OCI-M1 (cell line): ENCODE results near the gene OMP.
A peak's percentile ranks its signal among the peaks of the same experiment; 100 is the strongest.
"Not testable (repeated sequence)": the region's sequence is repeated elsewhere in the genome, so short reads cannot be mapped to it uniquely, and the experiment has no call there.

Experiments
- DNase-seq: peaks from one replicate; lab custom pipeline; 2025; lab: John Stamatoyannopoulos, UW

Gene OMP

GRCh38 chr11:77102246-77103210, at the start of gene OMP:
TSS of gene OMP (plus strand) at chr11:77102840. CDS start at chr11:77102840, 0 bp downstream.
- DNase-seq, result no peak

GRCh38 chr11:77053217-77054015, 49.2 kb upstream of the OMP start:
- peak; percentile 68 for DNase-seq

GRCh38 chr11:77054084-77054483, 48.6 kb upstream of the OMP start:
- peak; percentile 69 for DNase-seq

GRCh38 chr11:77055101-77055561, 47.5 kb upstream of the OMP start:
- DNase-seq, result no peak

- no peak for DNase-seq
Observed at GRCh38 chr11:77055913-77056312, 46.7 kb upstream of the OMP start.

- DNase-seq, result no peak
Observed at GRCh38 chr11:77056814-77057402, 45.7 kb upstream of the OMP start.

- DNase-seq, result no peak
Observed at GRCh38 chr11:77057938-77058474, 44.6 kb upstream of the OMP start.

- DNase-seq, result no peak
Observed at GRCh38 chr11:77058900-77059299, 43.7 kb upstream of the OMP start.

- DNase-seq, result no peak
Observed at GRCh38 chr11:77059806-77060205, 42.8 kb upstream of the OMP start.

GRCh38 chr11:77060234-77060633, 42.4 kb upstream of the OMP start:
- no peak for DNase-seq

GRCh38 chr11:77061258-77061657, 41.4 kb upstream of the OMP start:
- not testable (repeated sequence) for DNase-seq

- DNase-seq, result no peak
Observed at GRCh38 chr11:77062924-77063323, 39.7 kb upstream of the OMP start.

GRCh38 chr11:77063407-77063806, 39.2 kb upstream of the OMP start:
- DNase-seq, result no peak

GRCh38 chr11:77063861-77064260, 38.8 kb upstream of the OMP start:
- no peak for DNase-seq

- DNase-seq, result no peak
Observed at GRCh38 chr11:77064648-77065217, 37.9 kb upstream of the OMP start.

- DNase-seq, result no peak
Observed at GRCh38 chr11:77065878-77066228, 36.8 kb upstream of the OMP start.

GRCh38 chr11:77066229-77067042, 36.2 kb upstream of the OMP start, which contains the start of gene CAPN5:
TSS of gene CAPN5 (plus strand) at chr11:77066971. CDS start at chr11:77084887, 17,916 bp downstream.
- peak; percentile 98 for DNase-seq

- no peak for DNase-seq
Observed at GRCh38 chr11:77067861-77068443, 34.7 kb upstream of the OMP start.

- no peak for DNase-seq
Observed at GRCh38 chr11:77068457-77069335, 33.9 kb upstream of the OMP start.
